Measurements from ENCODE around the gene ARHGAP30. TPM values are rescaled to one million over a fixed set of nuclear protein-coding genes. Genes with fewer than 3 reads are reported as not detected.

The ARHGAP30 gene
- total and polyA plus RNA-seq, 2 of the 8 experiments (the other 6 are each of a cell fraction or from before 2014, with no cell fraction given), result 0.27 to 0.39 TPM

DNA sequence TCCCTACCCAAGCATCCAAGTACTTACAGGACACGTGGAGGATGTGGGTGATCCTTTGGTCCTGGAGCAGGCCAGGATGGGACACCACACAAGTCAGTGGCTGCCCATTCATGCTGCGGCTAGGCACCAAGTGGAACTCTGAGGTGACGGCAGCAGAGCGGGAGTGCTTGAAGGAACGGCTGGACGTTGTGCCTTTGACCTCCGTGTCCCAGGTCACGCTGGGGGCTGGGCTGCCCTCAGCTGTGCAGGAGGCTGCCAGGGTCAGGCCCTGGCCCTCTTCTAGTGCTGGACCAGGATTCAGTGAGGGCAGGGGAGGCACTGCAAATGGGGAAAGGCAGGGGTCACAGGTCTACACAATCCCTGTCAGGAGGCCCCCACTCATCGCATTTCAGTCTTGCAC, 7.7 kb upstream of the ARHGAP30 start (continued):
- TF ChIP-seq, protein P1, sequence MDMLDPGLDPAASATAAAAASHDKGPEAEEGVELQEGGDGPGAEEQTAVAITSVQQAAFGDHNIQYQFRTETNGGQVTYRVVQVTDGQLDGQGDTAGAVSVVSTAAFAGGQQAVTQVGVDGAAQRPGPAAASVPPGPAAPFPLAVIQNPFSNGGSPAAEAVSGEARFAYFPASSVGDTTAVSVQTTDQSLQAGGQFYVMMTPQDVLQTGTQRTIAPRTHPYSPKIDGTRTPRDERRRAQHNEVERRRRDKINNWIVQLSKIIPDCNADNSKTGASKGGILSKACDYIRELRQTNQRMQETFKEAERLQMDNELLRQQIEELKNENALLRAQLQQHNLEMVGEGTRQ (IDR thresholded peaks at IDR 0.05; ENCODE audit: low read length), result no peak
- TF ChIP-seq RBBP5 (IDR thresholded peaks at IDR 0.05; ENCODE audit: borderline replicate concordance, low read depth, low read length), result no peak
- TF ChIP-seq TAF1 (IDR thresholded peaks at IDR 0.05; ENCODE audit: low read depth, low read length), result no peak
- TF ChIP-seq PHF8 (conservative IDR thresholded peaks at IDR 0.05; ENCODE audit: low read depth, low read length), result no peak
- TF ChIP-seq JUND (IDR thresholded peaks at IDR 0.05; ENCODE audit: low read length), result no peak
- TF ChIP-seq SP4 (IDR thresholded peaks at IDR 0.05; ENCODE audit: low read length), result no peak
- no peak for TF ChIP-seq KDM5A (IDR thresholded peaks at IDR 0.05; ENCODE audit: low read length)

Data from H1 (cell line).